ENCODE results near the gene STPG4.

Gene STPG4

DNA sequence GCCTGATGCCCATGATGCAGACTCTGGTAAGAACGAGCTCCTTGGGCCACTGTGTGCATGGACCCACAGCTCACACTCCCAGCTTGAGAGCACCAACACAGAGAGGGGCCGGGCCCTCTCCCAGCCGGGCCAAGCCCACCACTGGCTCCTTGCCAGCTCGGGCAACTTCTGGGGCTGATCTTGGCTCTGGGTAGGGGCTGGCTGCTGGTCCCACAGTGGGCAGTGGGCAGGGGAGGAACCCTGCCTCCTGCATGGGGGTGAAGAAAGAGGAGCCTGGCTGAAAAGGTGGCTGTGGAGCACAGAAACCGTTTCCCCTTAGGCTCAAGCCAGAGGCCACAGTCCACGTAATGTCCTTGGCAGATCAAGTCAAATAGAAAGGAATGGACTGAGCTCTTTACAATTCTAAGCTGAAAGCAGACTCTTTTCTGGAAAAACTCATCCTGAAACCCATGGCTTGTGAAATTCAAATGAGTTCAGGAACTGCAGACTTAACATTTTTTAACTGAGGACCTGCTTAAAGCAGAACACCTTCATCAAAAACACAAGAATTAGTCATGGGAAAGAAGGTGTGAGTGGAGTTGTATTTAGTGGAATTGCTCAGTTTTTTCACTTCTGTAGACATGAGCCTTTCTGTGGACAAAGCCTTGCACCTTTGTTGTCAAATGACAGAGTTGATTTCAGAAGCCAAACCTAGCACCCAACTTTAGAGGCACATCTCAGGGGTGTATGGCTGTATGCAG lies 104.9 kb downstream of the STPG4 start:
- DNase-seq, result no peak

- no peak for DNase-seq
These were observed 105.6 kb downstream of the STPG4 start for GRCh38 chr2:47049502-47049901.

- DNase-seq, result no peak
These were observed 106.2 kb downstream of the STPG4 start for GRCh38 chr2:47048801-47049480.

GRCh38 chr2:47046271-47046670 lies 108.8 kb downstream of the STPG4 start:
- no peak for DNase-seq

GRCh38 chr2:47043891-47044239 lies 111.2 kb downstream of the STPG4 start:
- no peak for DNase-seq

- DNase-seq, result no peak
These were observed 111.8 kb downstream of the STPG4 start for GRCh38 chr2:47043142-47043890.

GRCh38 chr2:47041891-47042684 lies 113.0 kb downstream of the STPG4 start:
- no peak for DNase-seq

DNA sequence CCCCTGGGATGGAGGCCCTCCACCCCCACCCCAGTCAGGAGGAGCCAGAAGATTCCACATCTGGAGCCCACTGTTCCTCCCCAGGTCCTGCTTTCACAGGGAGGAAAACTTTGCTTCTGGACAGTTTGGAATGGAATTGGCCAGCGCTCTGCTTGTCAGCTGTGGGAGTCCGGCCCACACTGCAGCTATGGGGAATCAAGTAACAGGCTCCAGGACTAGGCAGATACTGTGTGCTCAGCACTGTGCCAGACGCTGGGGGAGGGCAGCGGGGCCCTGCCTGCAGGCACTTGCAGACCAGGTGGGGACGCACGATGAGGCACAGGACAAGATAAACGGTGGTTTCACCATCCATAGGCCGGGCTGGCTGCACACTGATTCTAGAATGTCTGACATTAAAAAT lies 114.0 kb downstream of the STPG4 start:
- no peak for DNase-seq

DNA sequence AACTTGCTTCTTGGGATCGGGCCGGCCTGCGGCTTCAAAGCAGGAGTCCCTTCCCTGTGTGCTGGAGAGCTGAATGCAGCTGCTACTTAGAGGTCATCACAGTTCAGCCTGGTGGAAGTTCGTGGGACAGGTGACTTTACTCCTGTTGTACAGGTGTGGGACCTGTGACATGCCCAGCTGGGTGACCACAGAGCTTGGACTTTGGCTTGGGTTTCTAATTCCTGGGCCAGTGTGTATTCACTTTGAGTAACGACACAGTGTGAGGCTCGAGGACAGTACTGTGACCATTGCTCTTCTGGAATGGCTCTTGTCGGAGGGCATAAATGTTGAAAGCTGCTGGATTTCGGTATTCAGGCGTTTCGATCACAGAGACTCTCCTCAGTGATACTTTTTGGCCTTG lies 114.5 kb downstream of the STPG4 start:
- no peak for DNase-seq

DNA sequence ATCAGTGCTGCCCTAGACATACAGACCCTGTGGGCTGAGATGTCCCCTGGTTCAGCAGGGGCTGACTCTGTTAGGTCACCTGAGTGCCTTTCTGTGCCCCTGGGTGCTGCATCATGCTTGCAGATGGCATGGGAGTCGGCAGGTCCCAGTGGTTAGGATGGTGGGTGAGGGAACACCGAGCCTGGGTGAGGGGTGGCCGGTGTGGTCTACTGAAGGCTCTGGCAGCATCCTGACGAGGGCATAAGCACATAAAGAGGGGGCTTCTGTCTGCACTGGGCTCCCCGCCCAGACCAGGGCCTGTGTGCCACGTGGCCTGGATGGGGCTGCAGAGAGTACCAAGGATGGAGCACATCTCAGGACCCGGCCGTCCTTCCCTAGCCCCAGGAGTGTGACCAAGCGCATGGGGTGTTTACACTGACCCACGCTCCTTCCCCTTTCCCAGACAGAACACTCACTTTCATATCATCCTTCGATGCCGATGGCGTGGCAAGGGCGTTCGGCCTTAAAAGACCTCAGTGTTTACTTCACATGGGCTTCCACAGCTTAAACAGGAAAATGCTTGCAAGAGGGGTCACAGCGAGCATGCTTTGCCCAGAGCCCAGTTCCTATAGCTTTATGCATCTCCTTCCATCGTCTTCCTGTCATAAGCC lies 115.1 kb downstream of the STPG4 start:
- DNase-seq, result peak in 2 of 3 donors; percentile 39 to 44

DNA sequence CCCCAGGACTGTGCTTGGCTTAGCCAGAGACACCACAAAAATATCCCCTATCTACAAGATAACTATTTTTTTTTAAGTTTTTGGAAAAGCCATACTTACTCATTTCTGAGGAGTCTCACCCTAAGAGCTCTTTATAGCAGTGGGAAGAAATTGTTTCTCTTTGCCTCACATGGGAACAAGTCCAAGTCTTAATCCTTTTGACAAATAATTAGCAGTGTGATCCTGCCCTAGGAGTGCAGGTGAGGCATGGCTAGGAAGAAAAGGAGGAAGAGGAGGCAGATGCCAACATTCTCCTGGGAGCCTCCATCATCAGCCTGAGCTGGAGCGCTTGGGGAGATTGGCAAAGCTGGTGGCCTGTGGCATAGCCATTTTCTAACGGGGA lies 115.6 kb downstream of the STPG4 start:
- no peak for DNase-seq

GRCh38 chr2:47038656-47039488 lies 116.2 kb downstream of the STPG4 start:
- peak; percentile 59 to 76 (median 66) for DNase-seq

DNA sequence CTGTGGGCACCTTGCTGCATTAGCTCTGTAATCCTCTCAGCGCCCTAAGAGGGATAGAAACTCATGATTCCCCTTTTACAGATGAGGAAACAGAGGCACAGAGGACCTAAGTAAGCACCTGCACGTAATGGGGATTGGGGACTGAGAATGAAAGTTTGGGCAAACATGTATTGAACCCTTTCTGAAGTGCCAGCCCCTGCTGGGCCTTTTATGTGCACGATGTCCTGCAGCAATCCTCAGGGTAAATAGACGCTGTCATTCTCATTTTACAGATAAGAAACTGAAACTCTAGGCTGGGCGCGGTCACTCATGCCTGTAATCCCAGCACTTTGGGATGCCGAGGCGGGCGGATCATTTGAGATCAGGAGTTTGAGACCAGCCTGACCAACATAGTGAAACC lies 117.4 kb downstream of the STPG4 start:
- no peak for DNase-seq

Data from suppressor macrophage treated with lipopolysaccharide for 1 hour (primary cell).